Erythroblast (primary cell): ENCODE measurements around the gene SERPINA12.

ENCODE experiments used
- GATA1 ChIP-seq: IDR thresholded peaks from 2 replicates; pipeline ENCODE4 v1.6.1; 2011; ENCODE audit warnings: low read depth, mild to moderate bottlenecking, control low read depth, low read length, moderate library complexity
- POLR2A ChIP-seq: IDR thresholded peaks from 2 replicates; pipeline ENCODE4 v1.6.1; 2011; ENCODE audit warnings: mild to moderate bottlenecking, low read length

GRCh38 chr14:94524093-94524492 is 14.8 kb upstream of the SERPINA12 start:
- TF ChIP-seq POLR2A (no peak), GATA1 (no peak)
